PC-3 (cell line): ENCODE data around the gene SPDEF. TPM values are rescaled to one million over a fixed set of nuclear protein-coding genes. Genes with fewer than 3 reads are reported as not detected.

ENCODE experiments used
- ATAC-seq: fragments of 200-7000 bp; cut with Tn5 transposase; 2 replicates; pipeline ENCODE4 v1.9.1; 2020; ENCODE audit warnings: mild to moderate bottlenecking, moderate library complexity
- BruUV-seq: library from RNA; stranded (reverse); fragments of 400-500 nt; replicated peaks from 2 replicates; lab custom pipeline; 2021; lab: Mats Ljungman, UMichigan
- CTCF ChIA-PET: fragments of 300-600 bp; sonication (Branson Sonifier 250); formaldehyde crosslinking; loops from one replicate; lab custom pipeline; 2022; ENCODE audit warnings: antibody characterized with exemption; lab: Charles Lee
- POLR2A ChIA-PET: fragments of 300-600 bp; sonication (Branson Sonifier 250); formaldehyde crosslinking; loops from one replicate; lab custom pipeline; 2022; ENCODE audit warnings: antibody characterized with exemption; ENCODE audit not compliant: unreplicated experiment; lab: Charles Lee
- DNase-seq: peaks from one replicate; pipeline ENCODE4 v3.0.0-alpha.2; 2015
- H2AFZ ChIP-seq: fragments of 300-600 bp; sonication (generic); 2 replicates; pipeline ENCODE4 v1.6.0; 2016; ENCODE audit warnings: antibody characterized with exemption, low read length
- H3F3A ChIP-seq: fragments of 300-600 bp; sonication (generic); one replicate; pipeline ENCODE4 v1.6.0; 2017; ENCODE audit warnings: antibody characterized with exemption, low read length, control low read depth, mild to moderate bottlenecking; ENCODE audit not compliant: unreplicated experiment
- H3K27ac ChIP-seq: fragments of 300-600 bp; sonication (generic); 2 replicates; pipeline ENCODE4 v1.5.1; 2016; ENCODE audit warnings: mild to moderate bottlenecking, low read length
- H3K27me3 ChIP-seq: fragments of 300-600 bp; sonication (generic); 2 replicates; pipeline ENCODE4 v1.6.1; 2016; ENCODE audit warnings: low read length, mixed read lengths
- H3K36me3 ChIP-seq: fragments of 300-600 bp; sonication (generic); 2 replicates; pipeline ENCODE4 v1.6.1; 2016; ENCODE audit warnings: low read depth, mixed run types, low read length, mixed read lengths
- H3K4me1 ChIP-seq: fragments of 300-600 bp; sonication (generic); 2 replicates; pipeline ENCODE4 v1.5.1; 2016; ENCODE audit warnings: low read length; ENCODE audit not compliant: insufficient read depth
- H3K4me2 ChIP-seq: fragments of 300-600 bp; sonication (generic); 2 replicates; pipeline ENCODE4 v1.6.0; 2016; ENCODE audit warnings: low read length
- H3K4me3 ChIP-seq: fragments of 300-600 bp; sonication (generic); 2 replicates; pipeline ENCODE4 v1.5.1; 2016; ENCODE audit warnings: mild to moderate bottlenecking, low read length, mixed read lengths
- H3K79me2 ChIP-seq: fragments of 300-600 bp; sonication (generic); 2 replicates; pipeline ENCODE4 v1.6.1; 2017; ENCODE audit warnings: low read length, mixed read lengths
- H3K9ac ChIP-seq: fragments of 300-600 bp; sonication (generic); 2 replicates; pipeline ENCODE4 v1.6.0; 2016; ENCODE audit warnings: mild to moderate bottlenecking, low read length
- H3K9me2 ChIP-seq: fragments of 300-600 bp; sonication (generic); replicated peaks from 2 replicates; pipeline ENCODE4 v1.6.1; 2016; ENCODE audit warnings: mixed run types, low read length, mixed read lengths
- H3K9me3 ChIP-seq: fragments of 300-600 bp; sonication (generic); 2 replicates; pipeline ENCODE4 v1.6.1; 2016; ENCODE audit warnings: low read length, mixed read lengths
- H4K20me1 ChIP-seq: fragments of 300-600 bp; sonication (generic); 2 replicates; pipeline ENCODE4 v1.6.1; 2016; ENCODE audit warnings: low read length, mixed read lengths
- CTCF ChIP-seq: fragments of 300-600 bp; sonication (generic); conservative IDR thresholded peaks from 2 replicates; pipeline ENCODE4 v1.5.1; 2017; ENCODE audit warnings: antibody characterized with exemption, low read depth, mild to moderate bottlenecking, low read length
- EZH2 ChIP-seq: fragments of 300-600 bp; sonication (generic); IDR thresholded peaks from one replicate; pipeline ENCODE4 v1.6.1; 2017; ENCODE audit warnings: antibody characterized with exemption, mild to moderate bottlenecking, low read length; ENCODE audit not compliant: unreplicated experiment
- EZH2phosphoT487 ChIP-seq: fragments of 300-600 bp; sonication (generic); IDR thresholded peaks from 2 replicates; pipeline ENCODE4 v1.6.1; 2018; ENCODE audit warnings: mild to moderate bottlenecking, antibody characterized with exemption, low read length, borderline replicate concordance
- intact Hi-C: fragments of 100-400 bp; cut with micrococcal nuclease; formaldehyde crosslinking; loops from 2 replicates; pipeline ENCODE4 v1.9.0; 2023
- total RNA-seq: library from RNA; depleted of rRNA; stranded (reverse); fragments of >200 nt; gene quantifications from 2 replicates; pipeline ENCODE4 v1.2.3, GENCODE V29; 2014

The SPDEF gene
- total RNA-seq, 1 experiment from 2014 or later = 190 TPM

GRCh38 chr6:34518669-34519365, 37.3 kb downstream of the SPDEF start:
- ATAC-seq = no peak
- Histone ChIP-seq H3K4me3 (no peak overlapping the region), H3K27me3 (no peaks in the 10 kb centered on the region), H4K20me1 (no peaks in the 10 kb centered on the region), H3K4me1 (no peaks in the 10 kb centered on the region), H2AFZ (no peak overlapping the region), H3K79me2 (no peaks in the 10 kb centered on the region), H3K4me2 (no peak overlapping the region), H3K36me3 (no peaks in the 10 kb centered on the region), H3K9me3 (no peaks in the 10 kb centered on the region), H3K9ac (no peak overlapping the region), H3F3A (no peaks in the 10 kb centered on the region), H3K9me2 (no peaks in the 10 kb centered on the region), H3K27ac (no peak overlapping the region)
- POLR2A ChIA-PET = no interaction called here
- no peak for TF ChIP-seq CTCF
- no peak for TF ChIP-seq EZH2
- no peak for TF ChIP-seq EZH2phosphoT487
- DNase-seq = no peak
- BruUV-seq = no TSS peak
- CTCF ChIA-PET = no interaction called here
- intact Hi-C loops = no loop called here

GRCh38 chr6:34517966-34518365, 38.2 kb downstream of the SPDEF start:
- no peak overlapping the region for H3K27ac ChIP-seq
- H3F3A ChIP-seq = no peaks in the 10 kb centered on the region
- DNase-seq (no peak), ATAC-seq (no peak)
- no peak overlapping the region for H2AFZ ChIP-seq
- no peaks in the 10 kb centered on the region for H3K9me2 ChIP-seq
- H3K4me2 ChIP-seq = no peak overlapping the region
- H3K4me1 ChIP-seq = no peaks in the 10 kb centered on the region
- H4K20me1 ChIP-seq = no peaks in the 10 kb centered on the region
- H3K27me3 ChIP-seq = no peaks in the 10 kb centered on the region
- H3K36me3 ChIP-seq = no peaks in the 10 kb centered on the region
- no peaks in the 10 kb centered on the region for H3K9me3 ChIP-seq
- intact Hi-C loops = no loop called here
- BruUV-seq = no TSS peak
- POLR2A ChIA-PET = no interaction called here
- no peaks in the 10 kb centered on the region for H3K79me2 ChIP-seq
- TF ChIP-seq EZH2 (no peak), CTCF (no peak), EZH2phosphoT487 (no peak)
- H3K9ac ChIP-seq = no peak overlapping the region
- H3K4me3 ChIP-seq = no peak overlapping the region
- CTCF ChIA-PET = no interaction called here

- no peaks in the 10 kb centered on the region for H4K20me1 ChIP-seq
- no peak overlapping the region for H3K27ac ChIP-seq
- H3K4me3 ChIP-seq = no peak overlapping the region
- TF ChIP-seq CTCF (no peak), EZH2 (no peak), EZH2phosphoT487 (no peak)
- DNase-seq (no peak), ATAC-seq (no peak)
- H3K79me2 ChIP-seq = no peaks in the 10 kb centered on the region
- no peak overlapping the region for H3K9ac ChIP-seq
- no peaks in the 10 kb centered on the region for H3F3A ChIP-seq
- no peaks in the 10 kb centered on the region for H3K27me3 ChIP-seq
- H3K4me2 ChIP-seq = no peak overlapping the region
- H2AFZ ChIP-seq = no peak overlapping the region
- no peaks in the 10 kb centered on the region for H3K4me1 ChIP-seq
- no TSS peak for BruUV-seq
- H3K9me2 ChIP-seq = no peaks in the 10 kb centered on the region
- CTCF ChIA-PET = no interaction called here
- no peaks in the 10 kb centered on the region for H3K36me3 ChIP-seq
- no peaks in the 10 kb centered on the region for H3K9me3 ChIP-seq
- POLR2A ChIA-PET = interaction anchor here (0.5 kb wide), 1 partner anchor 279 kb away, joined by 3 read pairs; no protein-coding TSS in a partner anchor
- intact Hi-C loops = no loop called here
Observed at GRCh38 chr6:34517461-34517881, 38.7 kb downstream of the SPDEF start.
